ENCODE results near the gene PCBP3.

PCBP3 gene

GRCh38 chr21:45962531-45963231 is 319.2 kb downstream of the PCBP3 start:
- no peak overlapping the region for H3K4me2 ChIP-seq (ENCODE audit: low read depth, low read length, poor library complexity, severe bottlenecking)
- H4K20me1 ChIP-seq (ENCODE audit: low read depth, low read length): no peaks in the 10 kb centered on the region
- no peaks in the 10 kb centered on the region for H3F3A ChIP-seq (ENCODE audit: insufficient read depth)
- no peak for TF ChIP-seq CTCF (IDR thresholded peaks at IDR 0.05; ENCODE audit: insufficient read depth, low read length, poor library complexity, severe bottlenecking)
- TF ChIP-seq EZH2phosphoT487 (conservative IDR thresholded peaks at IDR 0.05; ENCODE audit: low read length): no peak
- no peak overlapping the region for H2AFZ ChIP-seq (ENCODE audit: low read depth, low read length, severe bottlenecking)
- no peak overlapping the region for H3K27ac ChIP-seq (ENCODE audit: low read depth, low read length)
- no peak overlapping the region for H3K9ac ChIP-seq (ENCODE audit: low read length)
- H3K4me3 ChIP-seq (ENCODE audit: insufficient read depth, low read length, poor library complexity, severe bottlenecking): no peak overlapping the region
- H3K9me3 ChIP-seq (ENCODE audit: insufficient read depth, low read length): no peaks in the 10 kb centered on the region
- H3K27me3 ChIP-seq (ENCODE audit: low read length): no peaks in the 10 kb centered on the region
- no peaks in the 10 kb centered on the region for H3K36me3 ChIP-seq (ENCODE audit: low read length)
- no peaks in the 10 kb centered on the region for H3K79me2 ChIP-seq (ENCODE audit: insufficient read depth, low read length)
- H3K9me2 ChIP-seq (replicated peaks; ENCODE audit: insufficient read depth, low read length): no peaks in the 10 kb centered on the region

GRCh38 chr21:45963232-45963570 is 319.7 kb downstream of the PCBP3 start:
- no peak overlapping the region for H3K4me3 ChIP-seq (ENCODE audit: insufficient read depth, low read length, poor library complexity, severe bottlenecking)
- no peaks in the 10 kb centered on the region for H3F3A ChIP-seq (ENCODE audit: insufficient read depth)
- TF ChIP-seq EZH2phosphoT487 (conservative IDR thresholded peaks at IDR 0.05; ENCODE audit: low read length) (no peak), CTCF (IDR thresholded peaks at IDR 0.05; ENCODE audit: insufficient read depth, low read length, poor library complexity, severe bottlenecking) (no peak)
- H3K36me3 ChIP-seq (ENCODE audit: low read length): no peaks in the 10 kb centered on the region
- H3K27ac ChIP-seq (ENCODE audit: low read depth, low read length): no peak overlapping the region
- H3K9ac ChIP-seq (ENCODE audit: low read length): no peak overlapping the region
- no peaks in the 10 kb centered on the region for H3K79me2 ChIP-seq (ENCODE audit: insufficient read depth, low read length)
- no peaks in the 10 kb centered on the region for H3K9me2 ChIP-seq (replicated peaks; ENCODE audit: insufficient read depth, low read length)
- no peaks in the 10 kb centered on the region for H3K27me3 ChIP-seq (ENCODE audit: low read length)
- H3K4me2 ChIP-seq (ENCODE audit: low read depth, low read length, poor library complexity, severe bottlenecking): no peak overlapping the region
- no peaks in the 10 kb centered on the region for H4K20me1 ChIP-seq (ENCODE audit: low read depth, low read length)
- H3K9me3 ChIP-seq (ENCODE audit: insufficient read depth, low read length): no peaks in the 10 kb centered on the region
- no peak overlapping the region for H2AFZ ChIP-seq (ENCODE audit: low read depth, low read length, severe bottlenecking)

GRCh38 chr21:45964649-45965048 is 321.1 kb downstream of the PCBP3 start:
- H3K9me2 ChIP-seq (replicated peaks; ENCODE audit: insufficient read depth, low read length): no peaks in the 10 kb centered on the region
- H3K9ac ChIP-seq (ENCODE audit: low read length): no peak overlapping the region
- H2AFZ ChIP-seq (ENCODE audit: low read depth, low read length, severe bottlenecking): no peak overlapping the region
- no peaks in the 10 kb centered on the region for H3F3A ChIP-seq (ENCODE audit: insufficient read depth)
- H3K36me3 ChIP-seq (ENCODE audit: low read length): no peaks in the 10 kb centered on the region
- no peaks in the 10 kb centered on the region for H3K27me3 ChIP-seq (ENCODE audit: low read length)
- H4K20me1 ChIP-seq (ENCODE audit: low read depth, low read length): no peaks in the 10 kb centered on the region
- H3K9me3 ChIP-seq (ENCODE audit: insufficient read depth, low read length): no peaks in the 10 kb centered on the region
- no peak overlapping the region for H3K4me3 ChIP-seq (ENCODE audit: insufficient read depth, low read length, poor library complexity, severe bottlenecking)
- H3K4me2 ChIP-seq (ENCODE audit: low read depth, low read length, poor library complexity, severe bottlenecking): no peak overlapping the region
- TF ChIP-seq EZH2phosphoT487 (conservative IDR thresholded peaks at IDR 0.05; ENCODE audit: low read length) (no peak), CTCF (IDR thresholded peaks at IDR 0.05; ENCODE audit: insufficient read depth, low read length, poor library complexity, severe bottlenecking) (no peak)
- H3K27ac ChIP-seq (ENCODE audit: low read depth, low read length): no peak overlapping the region
- no peaks in the 10 kb centered on the region for H3K79me2 ChIP-seq (ENCODE audit: insufficient read depth, low read length)

All from SU-DHL-6 (cell line).